GM03348 (cell line): ENCODE data around the gene PPIB.
A peak's percentile ranks its signal among the peaks of the same experiment; 100 is the strongest.

ENCODE experiments used
- DNase-seq: peaks from one replicate; pipeline ENCODE4 v3.0.0; 2012; ENCODE audit warnings: low spot score

The PPIB gene

GRCh38 chr15:64162869-64163658, at the start of gene PPIB:
Gene PPIB, minus strand, starts transcription at chr15:64163022. Its CDS starts 36 bp downstream, at chr15:64162986.
- DNase-seq = peak; percentile 98

DNA sequence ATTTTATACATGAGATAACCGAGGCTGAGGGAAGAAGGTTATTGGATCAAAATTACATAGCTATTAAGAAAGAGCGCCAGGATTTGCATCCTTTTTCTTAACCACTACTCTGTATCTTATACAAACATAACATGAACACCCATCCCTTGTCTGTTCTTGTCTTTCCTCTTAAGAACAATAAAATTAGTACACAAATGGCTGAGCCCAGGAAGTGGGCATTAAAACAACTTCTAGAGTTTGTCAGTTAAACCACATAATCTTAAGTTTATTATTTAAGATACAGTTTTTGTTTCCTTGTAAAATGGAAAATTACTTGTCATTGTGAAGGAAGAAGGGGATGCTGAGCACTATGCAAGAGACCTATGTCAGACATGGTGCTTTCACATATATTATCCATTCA, 48.9 kb upstream of the PPIB start:
- no peak for DNase-seq

GRCh38 chr15:64210371-64210770, 47.5 kb upstream of the PPIB start:
- no peak for DNase-seq

GRCh38 chr15:64209680-64210334, 47.0 kb upstream of the PPIB start:
- peak; percentile 33 for DNase-seq

GRCh38 chr15:64205202-64205601, 42.4 kb upstream of the PPIB start:
- no peak for DNase-seq

DNA sequence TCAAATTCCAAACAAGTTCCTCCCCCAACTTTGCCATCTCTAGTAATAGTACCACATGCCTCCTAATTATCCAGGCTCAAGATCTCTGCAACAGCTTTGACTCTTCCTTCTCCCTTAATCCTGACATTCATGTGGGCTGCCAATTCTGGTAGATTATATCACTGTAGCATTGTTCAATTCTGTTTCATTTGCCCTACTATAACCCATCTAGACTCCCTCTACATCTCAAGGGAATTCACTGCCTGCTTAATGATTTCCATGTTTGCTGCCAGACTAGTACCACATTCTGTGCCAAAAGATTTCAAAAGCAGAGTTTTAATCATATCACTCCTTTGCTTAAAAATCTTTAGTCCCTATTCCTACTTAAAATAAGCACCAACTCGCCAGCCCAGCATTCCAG, 34.6 kb upstream of the PPIB start:
- peak; percentile 74 for DNase-seq

DNA sequence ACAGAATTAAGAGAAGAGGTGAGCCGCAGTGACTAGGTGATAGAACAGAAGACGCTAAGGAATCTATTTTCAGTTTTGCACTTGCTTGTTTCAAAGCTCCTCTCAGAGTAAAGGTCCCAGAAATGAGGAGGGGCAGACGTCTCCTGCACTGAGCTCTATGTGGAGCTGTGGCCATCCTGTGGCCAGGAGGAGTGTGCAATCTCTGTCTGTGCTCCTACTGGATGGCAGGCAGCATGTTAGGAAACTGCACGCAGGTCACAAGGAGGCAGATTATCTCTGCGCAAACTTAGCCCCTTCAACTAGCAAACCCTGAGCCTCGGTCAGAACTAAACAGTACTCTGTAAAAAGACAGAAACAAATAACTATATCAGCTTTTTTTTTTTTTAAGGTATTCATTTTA, 31.1 kb upstream of the PPIB start:
- no peak for DNase-seq

DNA sequence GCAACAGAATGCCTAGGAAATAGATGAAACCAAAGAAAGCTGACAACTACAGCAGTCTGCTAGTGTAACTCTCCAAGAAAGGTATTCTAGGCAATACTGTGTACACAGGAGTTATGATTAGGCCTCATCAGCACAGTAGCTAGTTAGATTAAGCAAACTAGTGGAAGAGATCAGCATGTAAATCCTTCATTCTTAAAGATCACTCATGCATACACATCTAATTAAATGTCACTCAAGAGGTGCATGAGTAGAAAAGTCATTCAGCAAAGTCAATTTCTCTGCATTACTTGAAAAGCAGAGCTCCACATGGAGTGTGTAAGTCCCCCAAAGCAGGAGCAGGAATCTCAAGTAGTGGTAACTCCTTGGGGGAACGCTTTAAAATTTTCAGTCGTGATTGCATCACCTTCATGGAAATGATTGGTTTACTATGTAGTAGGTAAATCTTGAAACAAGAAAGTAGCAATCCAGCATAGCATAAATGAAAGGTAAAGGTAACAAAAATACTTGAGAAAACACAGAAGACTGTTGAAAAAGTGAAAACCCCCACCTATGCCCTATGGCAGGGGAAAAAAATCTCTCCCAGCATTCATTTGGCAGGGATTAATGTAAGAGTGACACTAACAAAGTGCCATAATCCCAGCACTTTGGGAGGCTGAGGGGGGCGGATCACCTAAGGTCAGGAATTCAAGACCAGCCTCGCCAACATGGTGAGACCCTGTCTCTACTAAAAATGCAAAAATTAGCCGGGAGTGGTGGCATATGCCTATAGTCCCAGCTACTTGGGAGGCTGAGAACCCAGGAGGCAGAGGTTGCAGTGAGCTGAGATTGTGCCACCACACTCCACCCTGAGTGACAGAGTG, 29.4 kb upstream of the PPIB start:
- DNase-seq = no peak

DNA sequence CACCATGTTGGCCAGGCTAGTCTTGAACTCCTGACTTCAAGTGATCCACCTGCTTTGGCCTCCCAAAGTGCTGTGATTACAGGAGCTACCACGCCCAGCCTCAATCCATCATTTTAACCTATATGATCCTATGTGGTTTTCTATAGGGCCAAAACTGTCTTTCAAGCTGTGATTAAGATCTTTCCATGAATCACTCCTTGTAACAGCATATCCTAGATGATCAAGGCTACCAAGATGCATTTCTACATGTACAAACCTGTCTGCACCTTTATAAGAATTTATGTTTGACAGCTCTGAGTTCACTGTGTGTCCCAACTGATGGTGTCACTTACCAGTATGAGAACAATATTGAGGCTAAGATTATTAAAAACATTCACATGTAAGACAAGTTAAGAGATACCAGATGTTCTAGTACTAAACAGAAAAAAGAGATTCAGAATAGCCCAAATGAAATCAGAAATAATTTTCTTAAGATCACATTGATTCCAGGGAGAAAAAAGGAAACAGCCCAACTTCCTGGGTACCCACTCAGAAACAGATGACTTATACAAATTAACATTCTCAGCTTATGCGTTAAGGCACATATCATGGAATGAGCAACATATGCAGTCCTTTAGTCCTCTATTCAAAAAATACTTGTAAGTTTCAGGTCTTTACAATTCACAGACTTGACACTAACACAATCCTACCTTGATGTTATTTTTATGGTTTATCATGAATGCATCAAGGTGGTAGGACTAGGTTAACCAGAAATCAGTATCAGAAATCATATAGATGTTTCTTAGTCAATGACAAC, 24.8 kb upstream of the PPIB start:
- no peak for DNase-seq

GRCh38 chr15:64185146-64185911, 22.5 kb upstream of the PPIB start:
- no peak for DNase-seq

DNA sequence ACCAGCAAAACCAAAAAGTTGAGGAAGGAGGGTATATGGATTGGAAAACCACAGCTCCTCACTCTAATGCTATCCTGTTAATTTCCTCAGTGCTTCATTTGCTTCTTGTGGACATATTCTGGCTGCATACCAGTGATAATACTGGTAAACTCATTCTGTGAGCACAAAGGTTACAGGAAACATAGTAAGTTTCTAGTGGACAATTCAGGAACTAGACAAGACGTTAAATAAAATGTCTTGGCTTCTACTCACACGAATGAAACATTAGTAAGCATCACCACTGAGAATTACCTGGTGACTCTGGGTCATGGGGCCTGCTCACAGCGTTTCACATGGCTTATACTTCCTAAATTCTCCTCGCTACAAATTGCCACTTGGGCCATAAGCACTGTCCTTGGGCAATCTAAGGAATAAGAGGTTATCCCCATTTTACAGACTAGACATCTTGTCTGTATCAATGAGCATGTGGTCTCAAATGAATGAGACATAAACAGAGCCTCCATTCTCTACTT, 20.1 kb upstream of the PPIB start:
- no peak for DNase-seq

DNA sequence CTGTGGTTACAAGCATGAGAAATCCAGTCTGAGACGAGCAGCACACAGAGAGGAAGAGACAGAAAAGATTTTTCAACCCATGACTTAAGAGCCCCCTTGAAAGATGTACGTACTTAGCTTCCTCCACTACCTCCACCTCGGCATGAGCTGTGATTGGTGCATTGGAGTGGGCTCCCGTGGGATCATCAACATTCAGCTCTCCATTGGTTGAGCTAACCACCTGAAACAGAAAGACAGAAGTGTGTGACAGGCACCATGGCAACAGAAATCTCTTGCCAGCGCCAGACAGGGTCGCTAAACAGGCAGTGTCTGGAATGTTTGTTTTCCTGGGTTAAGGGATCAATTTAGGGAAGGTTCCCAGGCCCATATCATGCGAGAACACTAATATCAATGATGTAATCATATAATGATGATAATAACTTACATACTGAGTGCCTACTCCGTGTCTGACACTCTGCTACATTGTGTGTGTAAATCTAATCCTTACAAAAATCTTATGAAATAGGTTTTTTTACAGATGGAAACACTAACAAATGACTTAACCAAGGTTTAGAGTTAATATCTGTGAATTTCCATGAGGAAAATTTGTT, 17.5 kb upstream of the PPIB start:
- DNase-seq = no peak

- DNase-seq = no peak
Observed at GRCh38 chr15:64166102-64166890, 3.5 kb upstream of the PPIB start.

GRCh38 chr15:64164436-64164835, 1.6 kb upstream of the PPIB start:
- DNase-seq = no peak

DNA sequence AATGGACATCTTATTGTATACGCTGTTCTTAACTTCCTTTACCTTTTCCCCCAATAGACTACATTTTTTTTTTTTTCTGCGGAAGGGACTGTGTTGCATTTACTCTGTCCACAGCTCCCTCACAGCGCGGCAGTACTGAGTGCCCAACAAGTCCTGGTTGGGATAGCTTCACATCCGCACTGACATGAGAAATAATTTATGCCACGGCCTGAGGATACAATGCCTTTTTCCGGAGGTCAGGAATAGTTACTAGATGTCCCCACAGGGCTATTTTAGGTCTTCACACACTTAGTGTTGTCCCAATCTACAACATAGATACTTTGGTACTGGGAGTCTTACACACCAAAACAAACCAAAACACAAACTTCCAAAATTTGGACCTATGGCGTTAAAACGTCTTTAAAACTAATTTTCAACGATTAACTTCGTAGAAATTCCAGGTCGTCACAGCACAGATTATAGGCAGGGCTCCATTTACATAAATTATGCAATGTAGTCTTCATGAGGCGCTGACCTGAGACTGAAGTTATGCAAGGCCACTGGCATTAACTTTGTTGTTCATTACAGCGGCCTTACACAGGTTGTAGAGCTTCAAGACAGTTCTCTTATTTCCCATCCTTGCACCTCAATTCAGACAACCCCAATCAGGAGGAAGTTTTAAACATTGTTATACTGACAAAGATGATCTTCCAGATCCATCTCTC, 989 bp upstream of the PPIB start:
- DNase-seq = no peak

GRCh38 chr15:64162478-64162868, 349 bp downstream of the PPIB start:
- peak; percentile 71 for DNase-seq

DNA sequence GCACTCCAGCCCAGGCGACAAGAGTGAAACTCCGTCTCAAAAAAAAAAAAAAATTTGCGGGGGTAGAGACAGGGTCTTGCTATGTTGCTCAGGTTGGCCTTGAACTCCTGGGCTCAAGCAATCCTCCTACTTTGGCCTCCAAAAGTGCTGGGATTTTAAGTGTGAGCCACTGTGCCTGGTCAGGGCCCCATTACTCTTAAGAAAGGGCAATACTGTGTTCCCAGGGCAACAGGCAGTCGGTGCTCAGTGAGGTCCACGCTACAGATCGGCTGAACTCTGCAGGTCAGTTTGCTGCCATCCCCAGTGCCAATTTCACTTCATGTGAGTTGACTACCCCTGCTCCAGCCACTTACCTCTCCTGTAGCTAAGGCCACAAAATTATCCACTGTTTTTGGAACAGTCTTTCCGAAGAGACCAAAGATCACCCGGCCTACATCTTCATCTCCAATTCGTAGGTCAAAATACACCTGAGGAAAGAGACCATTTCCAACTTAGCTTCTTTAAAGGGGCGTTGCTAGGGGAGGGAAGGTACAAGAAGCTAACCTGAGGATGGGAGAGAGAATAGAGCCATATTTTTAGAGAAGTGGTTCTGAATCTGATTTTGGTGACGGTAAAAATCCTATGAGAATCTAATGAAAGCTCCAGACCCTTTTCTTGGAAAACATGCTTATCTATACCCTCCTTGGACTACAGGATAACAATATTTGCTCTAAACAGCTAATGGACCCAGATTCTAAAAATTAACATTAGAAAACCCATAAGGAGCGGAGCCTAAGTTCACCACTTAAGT, 939 bp downstream of the PPIB start:
- DNase-seq = no peak
